ENCODE results near the gene CCDC157.

The CCDC157 gene

DNA sequence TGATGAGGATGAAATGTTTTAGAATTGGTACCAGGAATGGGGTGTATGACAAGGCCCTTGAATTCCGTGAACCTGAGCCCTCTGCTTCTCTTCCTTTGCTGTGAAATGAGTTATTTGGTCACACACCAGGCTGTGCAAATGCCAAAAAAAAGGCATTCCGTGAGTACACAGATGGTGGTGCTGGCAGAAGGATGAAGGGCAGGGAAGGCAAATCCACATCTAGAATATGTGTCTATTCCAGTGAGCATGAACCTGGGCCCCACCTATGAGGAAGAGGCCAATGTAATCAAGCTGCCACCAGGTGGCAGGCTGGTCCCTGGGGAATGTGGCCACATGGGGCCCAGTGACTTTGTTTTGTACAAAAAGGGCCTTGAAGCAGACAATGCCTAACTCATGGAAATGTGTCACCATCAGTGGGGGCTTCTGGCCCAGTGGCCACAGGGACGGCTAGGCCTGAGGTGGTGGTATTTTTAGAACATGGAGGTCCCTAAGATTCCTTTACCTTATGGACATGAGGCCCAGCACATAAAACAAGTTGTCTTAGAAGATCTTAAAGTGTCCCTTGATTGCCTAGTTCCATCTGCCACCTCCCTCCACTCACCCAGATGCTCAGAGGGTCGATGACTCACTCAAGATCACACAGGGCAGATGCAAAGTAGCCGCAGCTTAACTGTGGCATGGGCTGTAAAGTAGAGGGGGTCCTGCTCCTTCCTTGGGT lies 34.3 kb downstream of the CCDC157 start:
- Histone ChIP-seq H3K27ac (ENCODE audit: poor library complexity, severe bottlenecking) (no peak overlapping the region), H3K4me1 (ENCODE audit: insufficient read depth, poor library complexity, severe bottlenecking) (no peaks in the 10 kb centered on the region), H3K9me3 (ENCODE audit: severe bottlenecking) (no peaks in the 10 kb centered on the region), H3K36me3 (ENCODE audit: low read depth) (no peaks in the 10 kb centered on the region), H3K27me3 (ENCODE audit: insufficient read depth, poor library complexity, severe bottlenecking) (no peaks in the 10 kb centered on the region), H3K4me3 (ENCODE audit: severe bottlenecking) (no peak overlapping the region)
- ATAC-seq (ENCODE audit: low read depth) (peak; percentile 39; the same call in 2 of the 3 replicates), DNase-seq (ENCODE audit: low spot score) (no peak)
- TF ChIP-seq, protein P1, sequence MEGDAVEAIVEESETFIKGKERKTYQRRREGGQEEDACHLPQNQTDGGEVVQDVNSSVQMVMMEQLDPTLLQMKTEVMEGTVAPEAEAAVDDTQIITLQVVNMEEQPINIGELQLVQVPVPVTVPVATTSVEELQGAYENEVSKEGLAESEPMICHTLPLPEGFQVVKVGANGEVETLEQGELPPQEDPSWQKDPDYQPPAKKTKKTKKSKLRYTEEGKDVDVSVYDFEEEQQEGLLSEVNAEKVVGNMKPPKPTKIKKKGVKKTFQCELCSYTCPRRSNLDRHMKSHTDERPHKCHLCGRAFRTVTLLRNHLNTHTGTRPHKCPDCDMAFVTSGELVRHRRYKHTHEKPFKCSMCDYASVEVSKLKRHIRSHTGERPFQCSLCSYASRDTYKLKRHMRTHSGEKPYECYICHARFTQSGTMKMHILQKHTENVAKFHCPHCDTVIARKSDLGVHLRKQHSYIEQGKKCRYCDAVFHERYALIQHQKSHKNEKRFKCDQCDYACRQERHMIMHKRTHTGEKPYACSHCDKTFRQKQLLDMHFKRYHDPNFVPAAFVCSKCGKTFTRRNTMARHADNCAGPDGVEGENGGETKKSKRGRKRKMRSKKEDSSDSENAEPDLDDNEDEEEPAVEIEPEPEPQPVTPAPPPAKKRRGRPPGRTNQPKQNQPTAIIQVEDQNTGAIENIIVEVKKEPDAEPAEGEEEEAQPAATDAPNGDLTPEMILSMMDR (IDR thresholded peaks at IDR 0.05; ENCODE audit: poor library complexity, severe bottlenecking) = peak; percentile 82

DNA sequence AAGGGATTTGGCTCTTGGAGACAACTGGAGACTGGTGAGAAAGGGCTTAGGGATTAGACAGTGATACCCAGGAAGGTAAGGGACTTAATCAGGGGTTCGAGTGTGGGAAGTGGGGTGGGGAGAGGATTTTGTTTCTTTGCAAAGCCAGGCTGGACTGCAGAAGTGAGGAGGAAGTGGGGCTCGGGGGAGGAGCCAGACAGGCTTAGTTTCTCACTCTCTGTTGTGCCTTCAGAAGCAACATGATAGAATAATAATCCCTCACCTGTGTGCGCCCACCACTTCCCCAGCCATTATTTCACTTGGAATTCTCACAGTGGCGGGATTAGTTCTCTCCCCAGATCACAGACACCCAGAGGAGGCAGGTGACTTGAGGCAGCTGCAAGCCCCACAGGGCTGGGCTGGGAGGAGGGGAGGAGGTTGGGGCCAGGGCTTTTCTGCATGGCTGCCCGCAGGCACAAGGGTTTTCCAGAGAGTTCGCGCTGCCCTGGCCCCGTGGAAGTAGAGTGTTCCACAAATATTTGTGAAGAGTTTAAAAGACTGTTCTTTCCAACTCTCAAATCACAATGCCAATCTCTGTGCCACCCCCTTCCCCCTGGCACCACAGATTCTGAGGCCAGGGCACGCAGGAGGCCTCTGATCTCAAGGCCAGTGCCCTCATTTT lies 36.0 kb downstream of the CCDC157 start:
- no peaks in the 10 kb centered on the region for H3K9me3 ChIP-seq (ENCODE audit: severe bottlenecking)
- no peak overlapping the region for H3K4me3 ChIP-seq (ENCODE audit: severe bottlenecking)
- H3K4me1 ChIP-seq (ENCODE audit: insufficient read depth, poor library complexity, severe bottlenecking) = no peaks in the 10 kb centered on the region
- no peaks in the 10 kb centered on the region for H3K27me3 ChIP-seq (ENCODE audit: insufficient read depth, poor library complexity, severe bottlenecking)
- TF ChIP-seq, protein P1 (IDR thresholded peaks at IDR 0.05; ENCODE audit: poor library complexity, severe bottlenecking) = no peak
- ATAC-seq (ENCODE audit: low read depth) (no peak), DNase-seq (ENCODE audit: low spot score) (no peak)
- H3K27ac ChIP-seq (ENCODE audit: poor library complexity, severe bottlenecking) = no peak overlapping the region
- no peaks in the 10 kb centered on the region for H3K36me3 ChIP-seq (ENCODE audit: low read depth)

DNA sequence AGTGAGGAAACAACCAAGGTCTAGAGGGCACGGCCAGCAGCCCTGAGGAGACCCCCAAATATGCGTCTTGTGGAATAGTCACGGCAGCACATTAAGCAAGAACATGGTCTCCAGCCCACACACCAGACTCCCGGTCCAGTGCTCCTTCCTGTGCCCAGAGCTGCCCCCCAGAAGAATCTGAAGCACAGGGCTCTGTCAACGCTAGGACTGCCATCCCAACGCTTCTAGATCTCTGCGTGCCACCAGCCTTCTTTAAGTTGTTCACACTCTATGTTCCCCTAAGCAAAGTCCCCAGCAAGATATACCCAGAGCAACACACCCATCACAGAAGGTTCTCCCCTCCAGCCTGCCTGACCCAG lies 36.5 kb downstream of the CCDC157 start:
- ATAC-seq (ENCODE audit: low read depth) (no peak), DNase-seq (ENCODE audit: low spot score) (no peak)
- no peaks in the 10 kb centered on the region for H3K27me3 ChIP-seq (ENCODE audit: insufficient read depth, poor library complexity, severe bottlenecking)
- no peak overlapping the region for H3K27ac ChIP-seq (ENCODE audit: poor library complexity, severe bottlenecking)
- H3K4me3 ChIP-seq (ENCODE audit: severe bottlenecking) = no peak overlapping the region
- H3K4me1 ChIP-seq (ENCODE audit: insufficient read depth, poor library complexity, severe bottlenecking) = no peaks in the 10 kb centered on the region
- H3K36me3 ChIP-seq (ENCODE audit: low read depth) = no peaks in the 10 kb centered on the region
- TF ChIP-seq, protein P1 (IDR thresholded peaks at IDR 0.05; ENCODE audit: poor library complexity, severe bottlenecking) = no peak
- no peaks in the 10 kb centered on the region for H3K9me3 ChIP-seq (ENCODE audit: severe bottlenecking)

DNA sequence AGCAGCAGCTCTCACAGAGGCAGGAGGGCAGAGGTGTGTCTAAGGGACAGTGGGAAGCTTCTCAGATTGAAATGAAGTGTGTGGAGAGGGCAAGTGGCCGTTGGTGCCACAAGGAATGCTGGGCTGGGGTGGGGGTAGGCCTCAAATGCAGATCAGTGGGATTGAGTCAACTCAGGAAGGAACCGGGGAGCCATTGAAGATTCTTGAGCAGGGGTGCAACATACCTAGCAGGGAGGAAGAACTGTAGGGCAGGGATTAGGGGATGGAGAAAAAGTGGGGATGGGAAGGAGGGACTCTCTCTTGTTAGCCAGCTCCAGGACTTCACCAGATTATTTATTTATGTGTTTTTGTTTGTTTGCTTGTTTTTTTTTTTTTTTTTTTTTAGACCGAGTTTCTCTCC lies 37.1 kb downstream of the CCDC157 start:
- Histone ChIP-seq H3K36me3 (ENCODE audit: low read depth) (peaks cover 6% of the 10 kb centered on the region; the same call in 1 of the 2 replicates), H3K27me3 (ENCODE audit: insufficient read depth, poor library complexity, severe bottlenecking) (no peaks in the 10 kb centered on the region), H3K4me1 (ENCODE audit: insufficient read depth, poor library complexity, severe bottlenecking) (no peaks in the 10 kb centered on the region), H3K9me3 (ENCODE audit: severe bottlenecking) (no peaks in the 10 kb centered on the region), H3K4me3 (ENCODE audit: severe bottlenecking) (no peak overlapping the region), H3K27ac (ENCODE audit: poor library complexity, severe bottlenecking) (no peak overlapping the region)
- TF ChIP-seq, protein P1 (IDR thresholded peaks at IDR 0.05; ENCODE audit: poor library complexity, severe bottlenecking) = no peak
- ATAC-seq (ENCODE audit: low read depth) (no peak), DNase-seq (ENCODE audit: low spot score) (no peak)

Measured in RWPE2 (cell line).